Hematopoietic multipotent progenitor cell treated with erythropoietin and hydrocortisone succinate and interleukin-3 and kit ligand, for 15 days (in vitro differentiated cells): ENCODE results near the gene BBS9.

ENCODE experiments used
- DNase-seq: peaks from one replicate; pipeline ENCODE4 v3.0.0-alpha.2; 2015; ENCODE audit warnings: low spot score

BBS9 gene

DNA sequence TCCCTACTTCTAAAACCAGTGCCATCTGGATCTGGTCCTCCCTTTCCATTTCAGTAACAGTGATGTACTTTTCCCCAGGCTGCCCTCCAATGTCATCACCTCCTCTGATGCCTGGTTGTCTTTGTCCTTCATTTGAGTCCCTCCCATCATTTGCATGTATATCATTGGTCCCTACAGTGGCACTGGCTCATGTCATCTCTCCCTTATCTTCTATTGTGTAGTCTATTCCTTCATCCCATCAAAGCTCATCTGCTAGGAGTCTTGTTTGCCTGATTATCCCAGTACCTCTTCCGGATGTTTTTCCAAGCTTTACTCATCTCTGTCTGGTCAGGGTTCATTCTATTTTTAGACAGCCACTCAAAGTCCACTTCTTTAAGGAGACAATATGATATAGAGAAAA lies 483.1 kb downstream of the BBS9 start:
- no peak for DNase-seq

GRCh38 chr7:33614357-33615117 lies 485.2 kb downstream of the BBS9 start:
- DNase-seq = no peak

GRCh38 chr7:33616752-33617151 lies 487.4 kb downstream of the BBS9 start:
- no peak for DNase-seq

DNA sequence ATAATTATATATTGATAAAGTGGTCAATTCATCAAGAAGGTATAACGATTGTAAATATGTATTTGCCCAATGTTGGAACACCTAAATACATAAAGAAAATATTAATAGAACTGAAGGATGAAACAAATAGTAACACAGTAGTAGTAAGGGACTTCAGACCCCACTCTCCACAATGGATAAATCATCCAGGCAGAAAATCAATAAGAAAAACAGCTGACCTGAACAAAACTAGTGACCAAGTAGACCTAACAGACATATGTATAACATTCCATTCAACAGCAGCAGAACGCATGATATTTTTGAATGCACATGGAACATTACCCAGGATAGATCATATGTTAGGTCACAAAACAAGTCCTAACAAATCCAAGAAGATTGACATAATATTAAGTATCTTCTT lies 489.9 kb downstream of the BBS9 start:
- no peak for DNase-seq

DNA sequence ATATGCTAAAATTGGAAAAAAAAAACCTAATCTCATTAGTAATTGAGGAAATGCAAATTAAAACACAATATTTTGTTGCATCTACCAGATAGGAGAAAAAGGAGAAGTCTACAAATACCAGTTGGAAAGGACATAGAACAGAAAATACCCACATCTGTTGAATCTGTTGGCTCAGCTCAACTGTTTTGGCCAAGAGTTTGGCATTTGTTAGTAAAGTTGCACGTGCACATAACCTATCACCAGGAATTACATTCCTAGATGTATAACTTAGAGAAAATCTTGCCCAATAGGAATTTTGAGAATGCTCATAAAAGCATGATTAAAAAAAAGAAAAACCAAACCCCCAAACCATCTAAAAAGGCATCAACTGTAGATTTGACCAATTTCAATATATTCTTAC lies 493.9 kb downstream of the BBS9 start:
- DNase-seq = no peak

GRCh38 chr7:33624215-33624614 lies 494.9 kb downstream of the BBS9 start:
- no peak for DNase-seq

DNA sequence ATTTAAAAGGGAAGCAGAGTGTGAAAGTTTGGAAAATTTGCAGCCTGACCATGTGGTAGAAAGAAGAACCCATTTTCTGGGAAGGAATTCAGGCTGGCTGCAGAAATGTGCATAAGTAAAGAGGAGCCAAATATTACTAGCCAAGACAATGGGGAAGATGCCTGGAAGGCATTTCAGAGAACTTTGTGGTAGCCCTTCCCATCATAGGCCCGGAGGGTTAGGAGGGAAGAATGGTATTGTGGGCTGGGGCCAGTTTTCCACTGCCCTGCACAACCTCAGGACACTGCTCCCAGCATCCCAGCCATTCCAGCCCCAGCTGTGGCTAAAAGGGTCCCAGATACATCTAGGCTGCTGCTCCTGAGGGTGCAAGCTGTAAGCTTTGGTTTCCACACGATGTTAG lies 497.5 kb downstream of the BBS9 start:
- DNase-seq = no peak

DNA sequence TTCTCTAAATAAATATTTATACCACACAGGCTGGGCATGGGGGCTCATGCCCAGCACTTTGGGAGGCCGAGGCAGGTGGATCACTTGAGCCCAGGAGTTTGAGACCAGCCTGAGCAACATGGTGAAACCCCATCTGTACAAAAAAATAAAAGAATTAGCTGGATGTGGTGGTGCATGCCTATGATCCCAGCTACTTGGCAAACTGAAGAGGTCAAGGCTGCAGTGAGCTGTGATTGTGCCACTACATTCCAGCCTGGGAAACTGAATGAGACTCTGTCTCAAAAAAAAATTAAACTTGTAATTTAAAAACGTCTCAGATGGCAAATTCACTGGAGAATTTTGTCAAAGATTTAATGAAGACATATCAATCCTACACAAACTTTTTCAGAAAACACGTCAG lies 498.4 kb downstream of the BBS9 start:
- no peak for DNase-seq

DNA sequence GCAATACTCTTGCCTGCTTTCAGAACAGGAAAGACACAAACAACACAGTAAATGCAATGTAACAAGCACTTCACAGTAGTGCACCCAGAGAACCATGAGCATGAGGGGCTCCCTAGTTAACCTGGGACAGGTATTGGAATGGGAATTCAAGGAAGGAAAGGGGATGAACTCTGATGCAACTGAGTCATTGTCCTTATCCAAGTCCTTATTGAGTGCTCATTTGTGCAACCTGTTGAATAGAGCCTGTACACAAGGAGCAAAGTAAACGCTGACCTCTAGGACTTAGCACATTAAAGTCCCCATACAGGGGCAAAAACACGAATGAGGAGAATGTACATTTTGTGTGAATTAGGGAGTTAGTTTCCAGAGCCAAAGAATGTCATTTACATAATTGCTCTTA lies 499.5 kb downstream of the BBS9 start:
- no peak for DNase-seq

- DNase-seq = no peak
Measured at GRCh38 chr7:33630359-33630758, 501.0 kb downstream of the BBS9 start.

- no peak for DNase-seq
Measured at GRCh38 chr7:33632322-33632721, 503.0 kb downstream of the BBS9 start.

- DNase-seq = no peak
Measured at GRCh38 chr7:33632840-33633525, 503.6 kb downstream of the BBS9 start.

DNA sequence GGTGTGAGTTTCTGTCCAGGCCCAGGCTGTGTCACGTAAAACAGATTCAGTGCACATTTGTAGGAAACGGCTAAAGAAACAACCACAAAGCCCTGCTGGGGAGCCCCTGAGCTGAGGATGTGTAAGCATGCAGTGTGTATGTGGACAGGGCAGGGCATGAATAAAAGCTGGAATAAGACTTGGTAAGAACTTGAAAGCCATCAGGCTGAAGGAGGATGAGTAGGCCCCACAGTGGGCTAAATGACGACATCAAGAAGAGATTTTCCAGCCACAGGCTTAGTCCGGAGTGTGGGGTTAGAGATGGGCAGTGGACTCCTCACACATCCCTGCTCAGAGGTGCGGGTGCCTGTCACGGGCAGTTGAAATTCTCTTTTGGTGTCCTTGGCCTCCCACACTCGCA lies 505.2 kb downstream of the BBS9 start:
- DNase-seq = no peak

DNA sequence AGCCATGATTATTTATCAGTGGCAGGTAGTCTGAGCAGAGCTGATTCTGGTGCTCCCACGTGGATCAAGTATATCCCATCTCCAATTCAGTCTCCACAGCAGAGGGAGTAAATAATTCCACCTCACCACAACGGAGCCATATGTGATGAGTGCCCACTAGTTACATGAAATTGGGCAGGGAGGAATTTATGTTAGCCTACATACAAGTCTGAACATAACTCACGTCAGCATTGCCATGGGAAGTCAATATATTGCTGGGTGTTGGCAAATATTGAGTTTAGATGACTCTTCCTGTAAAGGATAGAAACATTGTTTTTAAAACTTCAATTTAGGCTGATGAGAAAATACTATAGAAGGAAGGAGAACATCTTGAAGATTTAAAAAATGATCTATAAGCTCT lies 507.0 kb downstream of the BBS9 start:
- no peak for DNase-seq

- DNase-seq = no peak
Measured at GRCh38 chr7:33639552-33640197, 510.3 kb downstream of the BBS9 start.

DNA sequence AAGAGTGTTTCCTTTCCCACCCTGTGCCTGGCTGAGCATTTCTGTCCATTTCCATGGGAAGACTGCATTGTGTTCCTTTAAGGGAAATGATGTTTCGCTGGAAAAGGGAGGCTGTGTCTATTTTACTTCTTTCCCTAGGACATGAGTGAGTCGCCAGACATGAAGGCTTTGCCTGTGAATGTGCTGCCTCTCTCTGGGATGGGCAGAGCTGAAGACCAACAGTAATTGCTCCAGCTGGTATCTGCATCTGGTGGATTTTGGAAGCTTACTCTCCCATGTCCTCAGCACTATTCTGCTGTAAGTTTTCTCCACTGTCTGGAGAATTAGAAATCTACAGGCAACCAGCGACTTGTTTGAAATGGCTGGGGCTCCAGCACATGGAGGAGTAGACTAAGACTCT lies 511.4 kb downstream of the BBS9 start:
- no peak for DNase-seq

- no peak for DNase-seq
Measured at GRCh38 chr7:33642312-33642711, 512.9 kb downstream of the BBS9 start.

- no peak for DNase-seq
Measured at GRCh38 chr7:33643530-33643929, 514.2 kb downstream of the BBS9 start.

DNA sequence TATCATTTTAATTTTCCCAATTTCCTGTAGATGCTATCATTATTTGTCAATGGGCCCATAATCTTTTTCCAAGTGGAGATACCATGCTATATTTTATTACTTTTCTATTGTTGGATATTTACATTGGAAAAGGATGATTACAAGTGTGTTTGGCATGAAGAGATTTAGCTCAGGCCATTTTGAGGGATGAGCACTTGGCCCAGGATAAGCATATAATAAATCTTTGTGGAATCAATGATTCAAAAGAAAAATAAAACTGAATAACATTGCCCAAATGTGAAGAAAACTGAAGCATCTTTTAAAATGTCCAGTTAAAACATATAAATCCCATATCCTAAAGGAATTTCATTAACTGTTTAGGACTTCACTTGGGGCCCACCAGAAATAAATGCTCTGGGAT lies 515.1 kb downstream of the BBS9 start:
- no peak for DNase-seq

DNA sequence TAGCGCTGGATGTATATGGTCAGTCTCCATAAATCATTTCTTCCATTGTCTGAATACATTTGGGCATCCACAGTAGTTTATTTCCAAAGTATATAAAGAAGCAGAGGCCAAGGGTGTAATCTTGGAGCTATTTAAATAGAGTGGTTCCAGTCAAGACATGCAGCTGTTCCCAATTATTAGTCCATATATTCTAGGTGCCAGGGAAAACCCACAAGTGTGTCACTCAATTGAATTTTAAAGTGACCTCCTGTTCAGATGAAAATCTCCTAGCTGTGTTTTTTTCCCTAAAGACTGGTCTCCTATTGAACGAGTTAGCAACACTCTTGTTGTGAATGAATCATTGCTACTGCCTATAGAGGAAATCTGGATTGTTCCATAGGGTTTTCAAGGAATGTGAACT lies 515.7 kb downstream of the BBS9 start:
- DNase-seq = no peak

DNA sequence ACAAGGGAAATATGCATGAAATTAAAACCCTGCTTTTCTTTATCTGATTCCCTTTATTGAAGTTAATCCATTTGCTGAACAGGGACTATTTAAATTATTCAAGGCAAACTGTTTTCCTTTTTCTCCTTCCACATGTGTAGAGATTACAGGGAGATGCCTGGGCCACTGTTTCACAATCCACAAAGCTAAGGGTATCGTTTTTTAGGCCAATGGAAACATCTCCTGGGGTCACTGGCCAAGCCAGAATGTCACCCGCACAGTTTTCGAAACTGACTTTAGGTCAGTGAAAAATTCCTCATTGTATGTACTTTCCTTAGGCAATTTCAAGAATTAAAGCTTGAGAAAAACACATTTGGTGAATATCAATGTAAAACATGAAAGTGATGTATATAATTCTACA lies 516.8 kb downstream of the BBS9 start:
- DNase-seq = no peak

DNA sequence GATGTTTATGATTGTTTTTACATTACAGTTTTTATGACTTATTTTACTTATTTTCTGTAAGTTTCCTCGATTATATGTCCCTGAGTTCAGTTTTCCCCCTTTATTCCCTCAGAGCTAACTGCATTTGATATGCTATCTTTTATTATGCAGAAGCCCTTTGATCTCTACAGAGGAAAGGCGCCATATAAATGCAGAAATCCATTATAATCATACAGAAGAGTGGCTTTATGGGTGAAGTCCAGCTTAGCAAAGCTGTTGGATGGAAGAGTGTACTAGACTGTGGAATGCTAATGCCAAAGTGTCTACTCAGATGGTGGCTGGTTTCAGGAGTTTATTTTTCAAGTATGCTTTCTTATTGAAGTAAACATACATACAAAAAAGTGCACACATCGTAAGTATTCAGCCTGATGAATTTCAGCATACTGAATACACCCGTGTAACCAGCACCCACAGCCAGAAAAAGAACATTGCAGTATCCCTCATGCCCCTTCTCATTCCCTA lies 517.6 kb downstream of the BBS9 start:
- DNase-seq = no peak
